Stimulated activated effector memory CD8-positive, alpha-beta T cell treated with anti-CD3 and anti-CD28 coated beads, Interleukin-12 subunit alpha, Interleukin-12 subunit beta, amount 100 ng/mL, for 72 hours (primary cell): Measurements from ENCODE around the gene FBXO28.

Source experiments
- ATAC-seq: fragments of 150-1000 bp; cut with Tn5 transposase; 2 replicates; pipeline ENCODE4 v1.10.0; 2021
- DNase-seq, 2 donors: peaks; one replicate each; pipeline ENCODE4 v3.0.0; 2021 to 2022; ENCODE audit warnings: low spot score in 2 of 2
- H3K27ac Mint-ChIP-seq: one replicate; pipeline ENCODE4 v1.8.0; 2022; ENCODE audit warnings: mild to moderate bottlenecking, mixed read lengths
- H3K36me3 Mint-ChIP-seq: one replicate; pipeline ENCODE4 v1.8.0; 2022; ENCODE audit warnings: mild to moderate bottlenecking, mixed read lengths
- H3K4me1 Mint-ChIP-seq: one replicate; pipeline ENCODE4 v1.8.0; 2022; ENCODE audit warnings: mixed read lengths
- H3K4me3 Mint-ChIP-seq: one replicate; pipeline ENCODE4 v1.8.0; 2022; ENCODE audit warnings: mild to moderate bottlenecking, mixed read lengths
- H3K9me3 Mint-ChIP-seq: one replicate; pipeline ENCODE4 v1.8.0; 2022; ENCODE audit warnings: mixed read lengths

The FBXO28 gene

GRCh38 chr1:224182866-224183590, 69.1 kb downstream of the FBXO28 start, which contains the start of gene DEGS1:
Gene DEGS1, plus strand, starts transcription at chr1:224183240. Its CDS starts 97 bp downstream, at chr1:224183337.
- ATAC-seq (peak; percentile 87), DNase-seq (peak; percentile 79 to 92)
- peak within 1 kb of the TSS; percentile 94 for H3K27ac Mint-ChIP-seq
- H3K4me1 Mint-ChIP-seq: peaks cover 36% of the 10 kb centered on the region
- peaks cover 51% of the 10 kb centered on the region for H3K36me3 Mint-ChIP-seq
- H3K4me3 Mint-ChIP-seq: peak within 1 kb of the TSS; percentile 81
- H3K9me3 Mint-ChIP-seq: no peaks in the 10 kb centered on the region

DNA sequence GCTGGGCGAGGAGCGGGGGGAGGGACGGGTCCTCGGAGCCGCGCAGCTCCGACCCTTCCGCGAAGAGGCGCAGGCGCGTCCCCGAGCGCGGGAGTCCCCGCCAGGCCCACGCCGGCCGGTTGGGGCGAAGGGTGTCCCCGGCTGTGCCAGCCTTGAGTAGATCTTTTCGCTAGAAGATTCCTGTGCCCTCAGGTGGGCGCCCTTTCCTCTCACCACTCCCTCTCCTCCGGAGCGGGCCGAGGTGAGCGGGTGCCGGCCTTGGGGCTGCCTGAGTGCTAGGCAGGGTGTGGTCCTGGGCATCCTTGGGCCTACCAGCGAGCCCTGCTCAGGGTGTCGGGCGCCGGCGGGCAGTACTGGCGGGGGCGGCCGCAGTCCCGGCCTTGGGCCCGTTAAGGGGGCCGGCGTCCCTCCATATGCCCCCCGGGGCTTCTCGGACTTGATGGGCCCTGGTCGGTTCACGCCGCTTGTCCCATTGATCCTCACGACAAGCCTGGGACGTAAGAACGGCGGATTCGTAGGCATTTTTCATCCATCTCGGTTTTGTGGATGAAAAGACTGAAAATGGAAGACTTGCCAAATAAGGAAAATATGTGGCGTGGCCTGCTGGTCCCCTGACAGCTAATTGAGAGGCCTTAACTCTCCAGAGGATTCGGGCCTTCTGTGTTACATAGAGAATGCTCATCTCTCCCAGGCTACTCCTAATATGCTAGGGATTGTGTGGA, 69.8 kb downstream of the FBXO28 start:
- peaks cover 42% of the 10 kb centered on the region for H3K4me1 Mint-ChIP-seq
- DNase-seq: peak; percentile 62 to 89
- H3K9me3 Mint-ChIP-seq: no peaks in the 10 kb centered on the region
- peak overlapping the region; percentile 91 for H3K27ac Mint-ChIP-seq
- H3K36me3 Mint-ChIP-seq: peaks cover 57% of the 10 kb centered on the region
- ATAC-seq: peak; percentile 75
- peak overlapping the region; percentile 81 for H3K4me3 Mint-ChIP-seq

- Mint-ChIP-seq H3K27ac (peak overlapping the region; percentile 91), H3K36me3 (peaks cover 72% of the 10 kb centered on the region), H3K4me1 (peaks cover 45% of the 10 kb centered on the region), H3K4me3 (peak overlapping the region; percentile 81), H3K9me3 (no peaks in the 10 kb centered on the region)
- DNase-seq (no peak), ATAC-seq (no peak)
Observed at GRCh38 chr1:224185208-224185607, 71.3 kb downstream of the FBXO28 start.

- no peaks in the 10 kb centered on the region for H3K9me3 Mint-ChIP-seq
- peaks cover 92% of the 10 kb centered on the region for H3K36me3 Mint-ChIP-seq
- no peak overlapping the region for H3K27ac Mint-ChIP-seq
- peaks cover 29% of the 10 kb centered on the region for H3K4me1 Mint-ChIP-seq
- peak; percentile 58 for ATAC-seq
- H3K4me3 Mint-ChIP-seq: peak overlapping the region; percentile 35
- DNase-seq: no peak
Observed at GRCh38 chr1:224188286-224188685, 74.4 kb downstream of the FBXO28 start.

- H3K4me1 Mint-ChIP-seq: peaks cover 22% of the 10 kb centered on the region
- H3K36me3 Mint-ChIP-seq: peaks cover 95% of the 10 kb centered on the region
- no peak for ATAC-seq
- H3K9me3 Mint-ChIP-seq: no peaks in the 10 kb centered on the region
- H3K4me3 Mint-ChIP-seq: no peak overlapping the region
- H3K27ac Mint-ChIP-seq: no peak overlapping the region
- DNase-seq: no peak
Observed at GRCh38 chr1:224189561-224189960, 75.7 kb downstream of the FBXO28 start.

GRCh38 chr1:224192082-224192788, 78.3 kb downstream of the FBXO28 start:
- ATAC-seq (peak; percentile 96), DNase-seq (no peak)
- Mint-ChIP-seq H3K9me3 (no peaks in the 10 kb centered on the region), H3K36me3 (peaks cover 84% of the 10 kb centered on the region), H3K27ac (peak overlapping the region; percentile 92), H3K4me3 (peak overlapping the region; percentile 49), H3K4me1 (peaks cover 13% of the 10 kb centered on the region)

- H3K9me3 Mint-ChIP-seq: no peaks in the 10 kb centered on the region
- DNase-seq: no peak
- H3K4me3 Mint-ChIP-seq: no peak overlapping the region
- H3K4me1 Mint-ChIP-seq: peaks cover 10% of the 10 kb centered on the region
- H3K27ac Mint-ChIP-seq: no peak overlapping the region
- H3K36me3 Mint-ChIP-seq: peaks cover 77% of the 10 kb centered on the region
- peak; percentile 42 for ATAC-seq
Observed at GRCh38 chr1:224193319-224193966, 79.5 kb downstream of the FBXO28 start.

DNA sequence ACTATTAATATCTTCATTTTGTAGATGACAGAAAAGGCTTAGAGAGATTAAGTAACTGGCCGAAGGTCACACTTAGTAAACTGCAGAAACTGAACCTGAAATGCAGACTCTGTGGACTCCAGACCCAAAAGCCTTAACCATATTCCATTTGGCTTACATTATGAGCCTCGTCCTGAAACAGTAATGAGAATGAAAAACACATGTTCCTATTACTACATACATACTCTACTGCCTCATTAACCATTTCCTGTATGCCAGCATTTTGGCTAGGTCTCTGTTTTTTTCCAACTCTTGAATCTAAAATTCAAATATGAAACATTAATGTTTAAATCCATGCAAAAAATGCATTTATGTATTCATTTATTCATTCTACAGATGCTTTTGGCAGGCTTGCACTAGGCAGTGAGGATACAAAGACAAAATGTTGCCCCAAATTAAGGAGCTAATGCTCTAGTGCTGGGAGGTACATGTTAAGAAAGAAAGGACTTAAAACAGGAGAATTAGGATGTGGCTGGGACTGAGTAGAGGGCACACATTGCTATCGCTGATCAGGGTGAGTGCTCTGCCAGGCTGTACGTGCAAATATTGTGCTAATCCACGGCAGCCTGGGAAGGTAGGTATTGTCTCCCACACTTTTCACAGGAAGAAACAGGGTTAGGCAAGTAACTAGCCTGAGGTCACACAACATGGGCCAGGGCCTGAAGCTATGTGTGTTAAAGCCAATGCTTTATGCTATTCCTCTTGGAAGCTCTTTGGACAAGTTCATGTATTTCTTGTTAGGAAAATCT, 83.1 kb downstream of the FBXO28 start:
- ATAC-seq (no peak), DNase-seq (no peak)
- Mint-ChIP-seq H3K9me3 (no peaks in the 10 kb centered on the region), H3K36me3 (peaks cover 42% of the 10 kb centered on the region), H3K4me1 (peaks cover 5% of the 10 kb centered on the region), H3K27ac (no peak overlapping the region), H3K4me3 (no peak overlapping the region)

DNA sequence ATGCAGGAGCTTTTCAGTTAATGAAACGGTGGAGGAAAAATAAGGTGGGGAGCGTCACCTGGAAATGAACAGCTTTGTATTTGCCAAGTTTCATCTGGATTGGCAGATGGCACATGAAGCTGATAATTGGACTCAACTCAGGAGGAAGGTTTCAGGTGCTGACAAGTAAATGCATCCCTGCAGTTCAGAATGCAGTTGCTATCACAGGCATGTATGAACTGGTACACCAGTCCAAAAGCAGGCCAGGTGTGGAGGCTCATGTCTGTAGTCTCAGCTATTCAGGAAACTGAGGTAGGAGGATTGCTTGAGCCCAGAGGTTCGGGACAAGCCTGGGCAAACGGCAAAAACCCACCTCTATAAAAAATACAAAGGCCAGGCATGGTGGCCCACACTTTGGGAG, 84.7 kb downstream of the FBXO28 start:
- peak overlapping the region; percentile 1 for H3K27ac Mint-ChIP-seq
- H3K36me3 Mint-ChIP-seq: peaks cover 26% of the 10 kb centered on the region
- DNase-seq (no peak), ATAC-seq (no peak)
- peaks cover 5% of the 10 kb centered on the region for H3K4me1 Mint-ChIP-seq
- no peaks in the 10 kb centered on the region for H3K9me3 Mint-ChIP-seq
- no peak overlapping the region for H3K4me3 Mint-ChIP-seq

DNA sequence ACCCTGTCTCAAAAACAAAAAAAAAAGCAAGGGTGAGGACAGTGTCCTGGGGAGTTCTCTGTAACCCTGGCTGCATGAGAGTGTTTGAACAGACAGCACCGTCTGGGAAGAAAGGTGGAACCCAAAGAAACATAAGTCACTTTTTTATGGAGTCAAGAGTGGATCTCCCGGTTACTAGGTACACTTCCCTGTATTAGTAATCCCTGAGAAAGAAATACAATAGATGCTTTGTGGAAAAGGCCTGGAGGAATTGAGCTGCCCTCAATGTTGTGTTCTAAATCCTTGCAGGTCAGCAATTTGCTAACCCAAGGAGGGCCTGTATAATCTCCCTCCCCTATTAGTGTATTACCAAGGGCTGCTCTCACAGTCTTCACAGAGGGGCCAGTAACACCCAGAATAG, 85.8 kb downstream of the FBXO28 start:
- H3K4me1 Mint-ChIP-seq: peaks cover 8% of the 10 kb centered on the region
- H3K9me3 Mint-ChIP-seq: no peaks in the 10 kb centered on the region
- ATAC-seq (no peak), DNase-seq (no peak)
- no peak overlapping the region for H3K27ac Mint-ChIP-seq
- peaks cover 15% of the 10 kb centered on the region for H3K36me3 Mint-ChIP-seq
- no peak overlapping the region for H3K4me3 Mint-ChIP-seq

- ATAC-seq (no peak), DNase-seq (no peak)
- Mint-ChIP-seq H3K9me3 (no peaks in the 10 kb centered on the region), H3K4me1 (peaks cover 11% of the 10 kb centered on the region), H3K36me3 (no peaks in the 10 kb centered on the region), H3K27ac (no peak overlapping the region), H3K4me3 (no peak overlapping the region)
Observed at GRCh38 chr1:224201383-224201782, 87.5 kb downstream of the FBXO28 start.

GRCh38 chr1:224201853-224202252, 87.9 kb downstream of the FBXO28 start:
- H3K36me3 Mint-ChIP-seq: no peaks in the 10 kb centered on the region
- ATAC-seq (no peak), DNase-seq (no peak)
- H3K4me1 Mint-ChIP-seq: peaks cover 11% of the 10 kb centered on the region
- no peaks in the 10 kb centered on the region for H3K9me3 Mint-ChIP-seq
- no peak overlapping the region for H3K27ac Mint-ChIP-seq
- H3K4me3 Mint-ChIP-seq: no peak overlapping the region

- ATAC-seq (no peak), DNase-seq (no peak)
- H3K27ac Mint-ChIP-seq: no peak overlapping the region
- no peaks in the 10 kb centered on the region for H3K36me3 Mint-ChIP-seq
- H3K9me3 Mint-ChIP-seq: no peaks in the 10 kb centered on the region
- H3K4me1 Mint-ChIP-seq: peaks cover 11% of the 10 kb centered on the region
- H3K4me3 Mint-ChIP-seq: no peak overlapping the region
Observed at GRCh38 chr1:224203243-224204016, 89.5 kb downstream of the FBXO28 start.

DNA sequence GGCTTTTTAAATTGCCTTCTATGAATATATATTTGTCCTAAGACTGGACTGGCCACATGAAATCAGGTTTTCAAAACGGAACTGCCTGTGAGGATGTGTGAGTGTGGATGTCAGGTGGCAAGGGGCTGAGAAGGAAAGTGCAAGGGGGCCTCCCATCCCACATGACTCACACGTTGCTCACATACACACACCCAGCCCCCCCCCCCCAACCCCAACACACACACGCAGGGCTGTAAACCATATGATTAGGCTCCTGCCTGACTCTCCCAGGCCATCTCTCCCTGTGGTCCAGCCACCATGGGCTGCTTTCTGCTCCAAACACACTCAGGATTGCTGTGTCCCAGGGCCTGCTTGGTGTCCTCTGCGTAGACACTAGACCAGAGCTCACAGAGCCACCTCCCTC, 91.5 kb downstream of the FBXO28 start:
- Mint-ChIP-seq H3K4me1 (peaks cover 11% of the 10 kb centered on the region), H3K27ac (peak overlapping the region; percentile 33)

More for the DNA sequence above, 91.5 kb downstream of the FBXO28 start:
- ATAC-seq: peak; percentile 89
- Mint-ChIP-seq H3K4me3 (peak overlapping the region; percentile 62), H3K36me3 (no peaks in the 10 kb centered on the region), H3K9me3 (no peaks in the 10 kb centered on the region)
- no peak for DNase-seq
